Tibial nerve (tissue), 3 donors: Measurements from ENCODE around the gene KIAA1217.

Experiments
- POLR2A ChIP-seq, 2 donors: fragments of 450-650 bp; IDR thresholded peaks; one replicate each; pipeline ENCODE4 v1.6.1; 2017; ENCODE audit warnings: antibody characterized with exemption in 2 of 2, mild to moderate bottlenecking in 2 of 2, moderate library complexity in 2 of 2
- TF ChIP-seq, protein P1 (sequence below), 5 experiments: fragments of 200-600 bp in 3 of 5; fragments of 450-650 bp in 2 of 5; sonication (generic) in 3 of 5; IDR thresholded peaks; one replicate each; pipeline ENCODE4 v1.5.1; 2016 to 2019; ENCODE audit warnings: antibody characterized with exemption in 5 of 5, mild to moderate bottlenecking in 3 of 5, moderate library complexity in 2 of 5

DNA sequence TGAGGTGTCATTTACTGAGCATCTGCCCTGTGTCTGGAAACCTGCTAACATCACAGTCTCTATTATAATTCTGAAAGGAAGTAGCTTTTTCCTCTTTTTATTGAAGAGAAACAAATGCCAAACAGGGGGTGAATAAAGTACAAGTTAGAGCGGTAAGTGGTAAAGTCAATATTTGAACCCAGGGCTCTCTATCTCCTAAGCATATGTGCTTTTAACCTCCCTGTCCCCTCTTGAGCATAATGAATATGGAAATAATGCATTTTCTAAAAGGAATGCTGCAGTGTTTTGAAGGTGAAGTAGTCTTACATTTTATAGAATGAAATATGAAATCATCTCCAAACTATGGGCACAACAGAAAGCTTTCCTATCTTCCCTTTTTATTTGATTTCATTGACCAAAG lies 196.7 kb downstream of the KIAA1217 start:
- TF ChIP-seq, protein P1, sequence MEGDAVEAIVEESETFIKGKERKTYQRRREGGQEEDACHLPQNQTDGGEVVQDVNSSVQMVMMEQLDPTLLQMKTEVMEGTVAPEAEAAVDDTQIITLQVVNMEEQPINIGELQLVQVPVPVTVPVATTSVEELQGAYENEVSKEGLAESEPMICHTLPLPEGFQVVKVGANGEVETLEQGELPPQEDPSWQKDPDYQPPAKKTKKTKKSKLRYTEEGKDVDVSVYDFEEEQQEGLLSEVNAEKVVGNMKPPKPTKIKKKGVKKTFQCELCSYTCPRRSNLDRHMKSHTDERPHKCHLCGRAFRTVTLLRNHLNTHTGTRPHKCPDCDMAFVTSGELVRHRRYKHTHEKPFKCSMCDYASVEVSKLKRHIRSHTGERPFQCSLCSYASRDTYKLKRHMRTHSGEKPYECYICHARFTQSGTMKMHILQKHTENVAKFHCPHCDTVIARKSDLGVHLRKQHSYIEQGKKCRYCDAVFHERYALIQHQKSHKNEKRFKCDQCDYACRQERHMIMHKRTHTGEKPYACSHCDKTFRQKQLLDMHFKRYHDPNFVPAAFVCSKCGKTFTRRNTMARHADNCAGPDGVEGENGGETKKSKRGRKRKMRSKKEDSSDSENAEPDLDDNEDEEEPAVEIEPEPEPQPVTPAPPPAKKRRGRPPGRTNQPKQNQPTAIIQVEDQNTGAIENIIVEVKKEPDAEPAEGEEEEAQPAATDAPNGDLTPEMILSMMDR (IDR thresholded peaks at IDR 0.05) = no peak
- no peak for TF ChIP-seq POLR2A (IDR thresholded peaks at IDR 0.05)
